ENCODE measurements around the gene ST8SIA5. TPM values are rescaled to one million over a fixed set of nuclear protein-coding genes. Genes with fewer than 3 reads are reported as not detected.

The ST8SIA5 gene
- total RNA-seq, 1 experiment from 2014 or later: 5.4 TPM

DNA sequence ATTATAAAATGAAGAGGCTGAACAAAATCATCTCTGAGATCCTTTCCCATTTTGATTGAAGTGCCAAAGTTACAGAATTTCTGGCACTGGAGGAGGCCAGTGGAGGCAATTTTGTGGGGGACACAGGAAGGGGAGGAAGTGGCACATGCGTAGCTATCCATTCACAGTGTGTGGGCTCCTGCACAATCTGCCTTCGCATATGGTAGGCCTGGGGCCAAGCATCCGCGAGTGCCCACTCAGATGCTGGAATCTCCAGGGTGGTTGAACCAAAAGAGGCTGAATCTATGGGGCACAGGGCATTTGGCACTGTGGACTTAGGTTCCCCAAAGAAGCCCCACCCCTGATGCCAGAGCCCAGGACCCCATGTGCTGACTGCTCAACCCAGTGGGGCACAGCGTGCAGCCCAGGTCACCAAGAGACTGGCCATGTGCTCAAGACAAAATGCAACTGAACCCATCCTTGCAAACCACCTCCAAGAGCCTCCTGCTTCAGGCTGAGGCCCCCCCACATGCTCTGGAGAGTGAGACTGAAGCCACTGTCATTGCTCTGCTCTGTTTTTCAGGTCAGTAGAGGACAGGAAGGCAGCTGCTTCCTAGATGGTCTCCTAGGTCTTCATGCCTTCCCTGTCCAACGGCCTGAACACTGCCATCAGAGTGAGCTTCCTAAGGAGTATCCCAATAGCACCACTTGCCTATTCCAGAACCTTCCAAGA lies 28.5 kb downstream of the ST8SIA5 start:
- H3K9me3 Mint-ChIP-seq: peaks cover 32% of the 10 kb centered on the region
- ATAC-seq (no peak), DNase-seq (ENCODE audit: low spot score) (no peak)
- no peaks in the 10 kb centered on the region for H3K4me1 Mint-ChIP-seq
- ChIA-PET CTCF (interaction anchor here (0.7 kb wide), 1 partner anchor 14 kb away, joined by 3 read pairs; no protein-coding TSS in a partner anchor), POLR2A (no interaction called here)
- TF ChIP-seq ATF6 (CRISPR knock-in tag; IDR thresholded peaks at IDR 0.05) (no peak), NR2C2 (CRISPR knock-in tag; IDR thresholded peaks at IDR 0.05) (no peak), ZNF121 (CRISPR knock-in tag; IDR thresholded peaks at IDR 0.05) (no peak)
- H3K4me3 Mint-ChIP-seq: no peak overlapping the region
- peaks cover 21% of the 10 kb centered on the region for H3K36me3 Mint-ChIP-seq
- no peaks in the 10 kb centered on the region; the same call in 1 of the 2 replicates for H3K27me3 Mint-ChIP-seq (ENCODE audit: low read depth)
- no peak overlapping the region for H3K27ac Mint-ChIP-seq

- Mint-ChIP-seq H3K4me3 (no peak overlapping the region), H3K27ac (no peak overlapping the region), H3K4me1 (no peaks in the 10 kb centered on the region), H3K36me3 (peaks cover 21% of the 10 kb centered on the region), H3K27me3 (ENCODE audit: low read depth) (no peaks in the 10 kb centered on the region; the same call in 1 of the 2 replicates), H3K9me3 (peaks cover 32% of the 10 kb centered on the region)
- ATAC-seq (no peak), DNase-seq (ENCODE audit: low spot score) (no peak)
- CTCF ChIA-PET: interaction anchor here (0.8 kb wide), 1 partner anchor 12 kb away, joined by 3 read pairs; no protein-coding TSS in a partner anchor
- POLR2A ChIA-PET: no interaction called here
- TF ChIP-seq, protein P1, sequence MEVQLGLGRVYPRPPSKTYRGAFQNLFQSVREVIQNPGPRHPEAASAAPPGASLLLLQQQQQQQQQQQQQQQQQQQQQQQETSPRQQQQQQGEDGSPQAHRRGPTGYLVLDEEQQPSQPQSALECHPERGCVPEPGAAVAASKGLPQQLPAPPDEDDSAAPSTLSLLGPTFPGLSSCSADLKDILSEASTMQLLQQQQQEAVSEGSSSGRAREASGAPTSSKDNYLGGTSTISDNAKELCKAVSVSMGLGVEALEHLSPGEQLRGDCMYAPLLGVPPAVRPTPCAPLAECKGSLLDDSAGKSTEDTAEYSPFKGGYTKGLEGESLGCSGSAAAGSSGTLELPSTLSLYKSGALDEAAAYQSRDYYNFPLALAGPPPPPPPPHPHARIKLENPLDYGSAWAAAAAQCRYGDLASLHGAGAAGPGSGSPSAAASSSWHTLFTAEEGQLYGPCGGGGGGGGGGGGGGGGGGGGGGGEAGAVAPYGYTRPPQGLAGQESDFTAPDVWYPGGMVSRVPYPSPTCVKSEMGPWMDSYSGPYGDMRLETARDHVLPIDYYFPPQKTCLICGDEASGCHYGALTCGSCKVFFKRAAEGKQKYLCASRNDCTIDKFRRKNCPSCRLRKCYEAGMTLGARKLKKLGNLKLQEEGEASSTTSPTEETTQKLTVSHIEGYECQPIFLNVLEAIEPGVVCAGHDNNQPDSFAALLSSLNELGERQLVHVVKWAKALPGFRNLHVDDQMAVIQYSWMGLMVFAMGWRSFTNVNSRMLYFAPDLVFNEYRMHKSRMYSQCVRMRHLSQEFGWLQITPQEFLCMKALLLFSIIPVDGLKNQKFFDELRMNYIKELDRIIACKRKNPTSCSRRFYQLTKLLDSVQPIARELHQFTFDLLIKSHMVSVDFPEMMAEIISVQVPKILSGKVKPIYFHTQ (CRISPR knock-in tag; IDR thresholded peaks at IDR 0.05): no peak
- TF ChIP-seq TCF7 (CRISPR knock-in tag; IDR thresholded peaks at IDR 0.05; ENCODE audit: low read depth) (no peak), E2F5 (CRISPR knock-in tag; IDR thresholded peaks at IDR 0.05) (no peak), GTF2I (CRISPR knock-in tag; conservative IDR thresholded peaks at IDR 0.05) (no peak), NFE2L1 (CRISPR knock-in tag; IDR thresholded peaks at IDR 0.05) (no peak), ELF4 (CRISPR knock-in tag; IDR thresholded peaks at IDR 0.05; ENCODE audit: low read depth) (no peak), PRDM15 (CRISPR knock-in tag; IDR thresholded peaks at IDR 0.05) (no peak), HMGA2 (CRISPR knock-in tag; IDR thresholded peaks at IDR 0.05) (no peak), GRHL2 (CRISPR knock-in tag; IDR thresholded peaks at IDR 0.05; ENCODE audit: insufficient replicate concordance, severe bottlenecking) (no peak), PREB (CRISPR knock-in tag; IDR thresholded peaks at IDR 0.05; ENCODE audit: borderline replicate concordance) (no peak), FOXP1 (CRISPR knock-in tag; IDR thresholded peaks at IDR 0.05; ENCODE audit: borderline replicate concordance) (no peak), ZNF281 (CRISPR knock-in tag; IDR thresholded peaks at IDR 0.05) (no peak)
- TF ChIP-seq, protein P2, sequence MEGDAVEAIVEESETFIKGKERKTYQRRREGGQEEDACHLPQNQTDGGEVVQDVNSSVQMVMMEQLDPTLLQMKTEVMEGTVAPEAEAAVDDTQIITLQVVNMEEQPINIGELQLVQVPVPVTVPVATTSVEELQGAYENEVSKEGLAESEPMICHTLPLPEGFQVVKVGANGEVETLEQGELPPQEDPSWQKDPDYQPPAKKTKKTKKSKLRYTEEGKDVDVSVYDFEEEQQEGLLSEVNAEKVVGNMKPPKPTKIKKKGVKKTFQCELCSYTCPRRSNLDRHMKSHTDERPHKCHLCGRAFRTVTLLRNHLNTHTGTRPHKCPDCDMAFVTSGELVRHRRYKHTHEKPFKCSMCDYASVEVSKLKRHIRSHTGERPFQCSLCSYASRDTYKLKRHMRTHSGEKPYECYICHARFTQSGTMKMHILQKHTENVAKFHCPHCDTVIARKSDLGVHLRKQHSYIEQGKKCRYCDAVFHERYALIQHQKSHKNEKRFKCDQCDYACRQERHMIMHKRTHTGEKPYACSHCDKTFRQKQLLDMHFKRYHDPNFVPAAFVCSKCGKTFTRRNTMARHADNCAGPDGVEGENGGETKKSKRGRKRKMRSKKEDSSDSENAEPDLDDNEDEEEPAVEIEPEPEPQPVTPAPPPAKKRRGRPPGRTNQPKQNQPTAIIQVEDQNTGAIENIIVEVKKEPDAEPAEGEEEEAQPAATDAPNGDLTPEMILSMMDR (IDR thresholded peaks at IDR 0.05): no peak
Observed at GRCh38 chr18:46727177-46727576, 29.7 kb downstream of the ST8SIA5 start.
